Type B pancreatic cell (in vitro differentiated cells): ENCODE data around the gene SCN3A. TPM values are rescaled to one million over a fixed set of nuclear protein-coding genes. Genes with fewer than 3 reads are reported as not detected.
A peak's percentile ranks its signal among the peaks of the same experiment; 100 is the strongest.

Experiments used
- DNase-seq: peaks from one replicate; pipeline ENCODE4 v3.0.0; 2021; ENCODE audit warnings: mixed read lengths; ENCODE audit not compliant: unreplicated experiment; ENCODE audit errors: extremely low spot score
- H3K27ac Mint-ChIP-seq: 2 replicates; pipeline ENCODE4 v1.8.0; 2021; ENCODE audit warnings: mild to moderate bottlenecking, mixed read lengths
- H3K27me3 Mint-ChIP-seq: 2 replicates; pipeline ENCODE4 v1.8.0; 2021; ENCODE audit warnings: mixed read lengths
- H3K36me3 Mint-ChIP-seq: 2 replicates; pipeline ENCODE4 v1.8.0; 2021; ENCODE audit warnings: mixed read lengths
- H3K4me1 Mint-ChIP-seq: one replicate; pipeline ENCODE4 v1.8.0; 2021; ENCODE audit warnings: mixed read lengths; ENCODE audit not compliant: unreplicated experiment
- H3K4me3 Mint-ChIP-seq: 2 replicates; pipeline ENCODE4 v1.8.0; 2021; ENCODE audit warnings: mild to moderate bottlenecking, mixed read lengths
- H3K9me3 Mint-ChIP-seq: 2 replicates; pipeline ENCODE4 v1.8.0; 2021; ENCODE audit warnings: mixed read lengths
- CTCF ChIP-seq: fragments of 200-600 bp; sonication (generic); conservative IDR thresholded peaks from 2 replicates; pipeline ENCODE4 v1.5.0; 2021; ENCODE audit warnings: antibody characterized with exemption, mild to moderate bottlenecking
- total RNA-seq: library from RNA; stranded (reverse); gene quantifications from 2 replicates; pipeline ENCODE4 v1.2.1, GENCODE V29; 2021; ENCODE audit warnings: low replicate concordance

Gene SCN3A
- total RNA-seq, 1 donor from 2014 or later, result 2.8 TPM

- no peaks in the 10 kb centered on the region for H3K36me3 Mint-ChIP-seq
- no peak overlapping the region for H3K4me3 Mint-ChIP-seq
- no peak for TF ChIP-seq CTCF
- no peaks in the 10 kb centered on the region for H3K27me3 Mint-ChIP-seq
- no peak overlapping the region for H3K27ac Mint-ChIP-seq
- H3K4me1 Mint-ChIP-seq, result peaks cover 18% of the 10 kb centered on the region
- no peaks in the 10 kb centered on the region for H3K9me3 Mint-ChIP-seq
- DNase-seq, result no peak
Measured at GRCh38 chr2:165057308-165057707, 146.5 kb downstream of the SCN3A start.

GRCh38 chr2:165056564-165056963, 147.3 kb downstream of the SCN3A start:
- Mint-ChIP-seq H3K36me3 (no peaks in the 10 kb centered on the region), H3K27me3 (no peaks in the 10 kb centered on the region), H3K4me1 (peaks cover 18% of the 10 kb centered on the region), H3K4me3 (no peak overlapping the region), H3K9me3 (no peaks in the 10 kb centered on the region), H3K27ac (no peak overlapping the region)
- no peak for TF ChIP-seq CTCF
- DNase-seq, result no peak

GRCh38 chr2:165055082-165055851, 148.6 kb downstream of the SCN3A start:
- no peak for DNase-seq
- H3K27ac Mint-ChIP-seq, result peak overlapping the region; percentile 10
- H3K4me3 Mint-ChIP-seq, result no peak overlapping the region
- peaks cover 18% of the 10 kb centered on the region for H3K4me1 Mint-ChIP-seq
- no peaks in the 10 kb centered on the region for H3K9me3 Mint-ChIP-seq
- TF ChIP-seq CTCF, result no peak
- no peaks in the 10 kb centered on the region for H3K27me3 Mint-ChIP-seq
- H3K36me3 Mint-ChIP-seq, result no peaks in the 10 kb centered on the region

GRCh38 chr2:165054652-165055051, 149.2 kb downstream of the SCN3A start:
- Mint-ChIP-seq H3K9me3 (no peaks in the 10 kb centered on the region), H3K4me1 (peaks cover 18% of the 10 kb centered on the region), H3K4me3 (no peak overlapping the region), H3K36me3 (no peaks in the 10 kb centered on the region), H3K27me3 (no peaks in the 10 kb centered on the region), H3K27ac (no peak overlapping the region)
- TF ChIP-seq CTCF, result no peak
- DNase-seq, result no peak

GRCh38 chr2:165044505-165045303, 159.1 kb downstream of the SCN3A start:
- H3K4me1 Mint-ChIP-seq, result no peaks in the 10 kb centered on the region
- no peak overlapping the region for H3K27ac Mint-ChIP-seq
- H3K4me3 Mint-ChIP-seq, result no peak overlapping the region
- no peak for DNase-seq
- H3K9me3 Mint-ChIP-seq, result no peaks in the 10 kb centered on the region
- H3K36me3 Mint-ChIP-seq, result no peaks in the 10 kb centered on the region
- no peak for TF ChIP-seq CTCF
- H3K27me3 Mint-ChIP-seq, result no peaks in the 10 kb centered on the region

Other genes with a start within 250 kb of the SCN3A start
- 3.7 and 13.4 TPM in 2 replicates for gene SLC38A11, start 248.5 kb downstream of the SCN3A start, total RNA-seq
- gene SCN2A, start 35.4 kb upstream of the SCN3A start, total RNA-seq, result 0.92 and 1.1 TPM in 2 replicates